Measurements from ENCODE around the gene VSIG10.

DNA sequence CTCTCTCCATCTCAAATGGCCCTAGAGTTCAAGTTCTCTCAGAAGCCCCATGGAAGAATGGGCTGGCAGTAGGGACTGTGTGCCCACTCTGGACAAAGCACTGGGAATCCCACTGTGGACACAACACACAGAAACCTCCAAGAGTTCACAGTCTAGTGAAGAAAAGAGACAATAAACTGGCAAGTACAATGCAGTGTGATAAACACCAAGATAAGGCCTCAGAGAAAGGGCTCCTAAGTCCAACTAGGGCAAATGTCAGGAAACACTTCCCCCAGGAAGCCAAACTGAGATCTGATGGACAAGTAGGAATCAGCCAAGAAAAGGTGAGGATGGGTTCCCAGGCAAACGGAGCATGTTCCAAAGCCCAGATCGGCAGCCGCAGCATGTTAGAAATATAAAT lies 5.4 kb downstream of the VSIG10 start:
- TF ChIP-seq POLR2A (IDR thresholded peaks at IDR 0.05; ENCODE audit: extremely low read depth, insufficient read length): no peak
- TF ChIP-seq, protein P1, sequence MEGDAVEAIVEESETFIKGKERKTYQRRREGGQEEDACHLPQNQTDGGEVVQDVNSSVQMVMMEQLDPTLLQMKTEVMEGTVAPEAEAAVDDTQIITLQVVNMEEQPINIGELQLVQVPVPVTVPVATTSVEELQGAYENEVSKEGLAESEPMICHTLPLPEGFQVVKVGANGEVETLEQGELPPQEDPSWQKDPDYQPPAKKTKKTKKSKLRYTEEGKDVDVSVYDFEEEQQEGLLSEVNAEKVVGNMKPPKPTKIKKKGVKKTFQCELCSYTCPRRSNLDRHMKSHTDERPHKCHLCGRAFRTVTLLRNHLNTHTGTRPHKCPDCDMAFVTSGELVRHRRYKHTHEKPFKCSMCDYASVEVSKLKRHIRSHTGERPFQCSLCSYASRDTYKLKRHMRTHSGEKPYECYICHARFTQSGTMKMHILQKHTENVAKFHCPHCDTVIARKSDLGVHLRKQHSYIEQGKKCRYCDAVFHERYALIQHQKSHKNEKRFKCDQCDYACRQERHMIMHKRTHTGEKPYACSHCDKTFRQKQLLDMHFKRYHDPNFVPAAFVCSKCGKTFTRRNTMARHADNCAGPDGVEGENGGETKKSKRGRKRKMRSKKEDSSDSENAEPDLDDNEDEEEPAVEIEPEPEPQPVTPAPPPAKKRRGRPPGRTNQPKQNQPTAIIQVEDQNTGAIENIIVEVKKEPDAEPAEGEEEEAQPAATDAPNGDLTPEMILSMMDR (IDR thresholded peaks at IDR 0.05; ENCODE audit: low read depth, low read length): no peak

Measured in NB4 (cell line).